Measurements from ENCODE around the gene PPARA.

- TF ChIP-seq BHLHE40 (IDR thresholded peaks at IDR 0.05; ENCODE audit: low read length) (no peak), ZNF76 (CRISPR knock-in tag; IDR thresholded peaks at IDR 0.05; ENCODE audit: borderline replicate concordance) (no peak), EZH2 (IDR thresholded peaks at IDR 0.05; ENCODE audit: borderline replicate concordance, low read depth, low read length) (no peak), ARID2 (IDR thresholded peaks at IDR 0.05) (no peak), MAZ (CRISPR knock-in tag; conservative IDR thresholded peaks at IDR 0.05 in 1 of 2, IDR thresholded peaks at IDR 0.05 in 1 of 2) (no peak)
- TF ChIP-seq, protein P1, sequence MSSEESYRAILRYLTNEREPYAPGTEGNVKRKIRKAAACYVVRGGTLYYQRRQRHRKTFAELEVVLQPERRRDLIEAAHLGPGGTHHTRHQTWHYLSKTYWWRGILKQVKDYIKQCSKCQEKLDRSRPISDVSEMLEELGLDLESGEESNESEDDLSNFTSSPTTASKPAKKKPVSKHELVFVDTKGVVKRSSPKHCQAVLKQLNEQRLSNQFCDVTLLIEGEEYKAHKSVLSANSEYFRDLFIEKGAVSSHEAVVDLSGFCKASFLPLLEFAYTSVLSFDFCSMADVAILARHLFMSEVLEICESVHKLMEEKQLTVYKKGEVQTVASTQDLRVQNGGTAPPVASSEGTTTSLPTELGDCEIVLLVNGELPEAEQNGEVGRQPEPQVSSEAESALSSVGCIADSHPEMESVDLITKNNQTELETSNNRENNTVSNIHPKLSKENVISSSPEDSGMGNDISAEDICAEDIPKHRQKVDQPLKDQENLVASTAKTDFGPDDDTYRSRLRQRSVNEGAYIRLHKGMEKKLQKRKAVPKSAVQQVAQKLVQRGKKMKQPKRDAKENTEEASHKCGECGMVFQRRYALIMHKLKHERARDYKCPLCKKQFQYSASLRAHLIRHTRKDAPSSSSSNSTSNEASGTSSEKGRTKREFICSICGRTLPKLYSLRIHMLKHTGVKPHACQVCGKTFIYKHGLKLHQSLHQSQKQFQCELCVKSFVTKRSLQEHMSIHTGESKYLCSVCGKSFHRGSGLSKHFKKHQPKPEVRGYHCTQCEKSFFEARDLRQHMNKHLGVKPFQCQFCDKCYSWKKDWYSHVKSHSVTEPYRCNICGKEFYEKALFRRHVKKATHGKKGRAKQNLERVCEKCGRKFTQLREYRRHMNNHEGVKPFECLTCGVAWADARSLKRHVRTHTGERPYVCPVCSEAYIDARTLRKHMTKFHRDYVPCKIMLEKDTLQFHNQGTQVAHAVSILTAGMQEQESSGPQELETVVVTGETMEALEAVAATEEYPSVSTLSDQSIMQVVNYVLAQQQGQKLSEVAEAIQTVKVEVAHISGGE (CRISPR knock-in tag; IDR thresholded peaks at IDR 0.05), result no peak
Measured at GRCh38 chr22:46171940-46172339, 21.6 kb downstream of the PPARA start.

Measured in K562 (cell line).